H1 (cell line): ENCODE results near the gene BRME1. TPM values are rescaled to one million over a fixed set of nuclear protein-coding genes. Genes with fewer than 3 reads are reported as not detected.

Experiments
- CTCF ChIA-PET: fragments of 300-600 bp; sonication (Branson Sonifier 250); formaldehyde crosslinking; loops from one replicate; lab custom pipeline; 2021; ENCODE audit not compliant: partially characterized antibody; lab: Charles Lee
- POLR2A ChIA-PET: fragments of 300-600 bp; sonication (Branson Sonifier 250); formaldehyde crosslinking; loops from one replicate; lab custom pipeline; 2021; ENCODE audit warnings: inconsistent platforms; ENCODE audit not compliant: partially characterized antibody; lab: Charles Lee
- DNase-seq, 2 experiments: peaks; one replicate each; pipeline versions ENCODE4 v3.0.0 to v3.0.0-alpha.2; 2010 to 2022; ENCODE audit warnings: low spot score in 2 of 2, low read depth in 1 of 2, mixed read lengths in 1 of 2
- FAIRE-seq: peaks from 2 replicates; lab custom pipeline; 2011; peaks lifted over from hg19 to GRCh38; lab: Jason Lieb, UNC
- H2AFZ ChIP-seq: 2 replicates; pipeline ENCODE4 v1.8.1; 2012; ENCODE audit warnings: low read length, inconsistent platforms
- H2AK5ac ChIP-seq: 2 replicates; pipeline ENCODE4 v1.6.1; 2013; ENCODE audit warnings: low read depth, low read length
- H2BK120ac ChIP-seq: replicated peaks from 2 replicates; pipeline ENCODE3; 2013; ENCODE audit warnings: low read depth, low read length, inconsistent platforms
- H2BK12ac ChIP-seq: 2 replicates; pipeline ENCODE4 v1.6.1; 2013; ENCODE audit warnings: low read depth, low read length
- H2BK15ac ChIP-seq: 2 replicates; pipeline ENCODE4 v1.6.1; 2013; ENCODE audit warnings: low read length
- H2BK20ac ChIP-seq: 2 replicates; pipeline ENCODE4 v1.6.1; 2013; ENCODE audit warnings: low read length
- H2BK5ac ChIP-seq: 2 replicates; pipeline ENCODE4 v1.6.1; 2013; ENCODE audit warnings: low read depth, low read length
- H3K14ac ChIP-seq: 2 replicates; pipeline ENCODE4 v1.6.1; 2013; ENCODE audit warnings: inconsistent platforms; ENCODE audit not compliant: insufficient read length
- H3K18ac ChIP-seq: 2 replicates; pipeline ENCODE4 v1.6.1; 2013; ENCODE audit warnings: low read length; ENCODE audit errors: extremely low read depth
- H3K23ac ChIP-seq: 2 replicates; pipeline ENCODE4 v1.6.1; 2013; ENCODE audit warnings: inconsistent platforms; ENCODE audit not compliant: insufficient read length
- H3K23me2 ChIP-seq: 2 replicates; pipeline ENCODE4 v1.6.1; 2013; ENCODE audit warnings: low read depth, low read length
- H3K27ac ChIP-seq: 2 replicates; pipeline ENCODE4 v1.6.1; 2011; ENCODE audit warnings: low read depth, low read length, inconsistent platforms
- H3K27me3 ChIP-seq, 4 experiments: replicated peaks in 1 of 4; 1 replicate in 1 of 4; 2 replicates in 3 of 4; pipeline versions ENCODE4 v1.6.1 to v1.8.1; 2011 to 2013; ENCODE audit warnings: low read length in 3 of 4, mild to moderate bottlenecking in 3 of 4, inconsistent platforms in 2 of 4, mixed read lengths in 2 of 4, moderate library complexity in 1 of 4; ENCODE audit not compliant: control insufficient read depth in 3 of 4, insufficient read depth in 3 of 4; ENCODE audit errors: extremely low read depth in 1 of 4
- H3K36me3 ChIP-seq, 4 experiments: 2 replicates each; pipeline versions ENCODE4 v1.6.1 to v1.8.1; 2011 to 2013; ENCODE audit warnings: mild to moderate bottlenecking in 4 of 4, low read length in 3 of 4, moderate library complexity in 2 of 4, control low read depth in 1 of 4, inconsistent platforms in 1 of 4; ENCODE audit not compliant: insufficient read depth in 4 of 4, control insufficient read depth in 2 of 4
- H3K4ac ChIP-seq: replicated peaks from 2 replicates; pipeline ENCODE3; 2013; ENCODE audit warnings: low read length, low read depth, mixed read lengths, inconsistent platforms; ENCODE audit not compliant: insufficient read length
- H3K4me1 ChIP-seq, 4 experiments: replicated peaks in 1 of 4; 1 replicate in 1 of 4; 2 replicates in 3 of 4; pipeline versions ENCODE4 v1.6.1 to v1.8.1; 2011 to 2013; ENCODE audit warnings: low read length in 3 of 4, inconsistent platforms in 2 of 4, mixed read lengths in 1 of 4; ENCODE audit not compliant: insufficient read depth in 4 of 4, control insufficient read depth in 3 of 4
- H3K4me2 ChIP-seq, 2 experiments: 2 replicates each; pipeline versions ENCODE4 v1.6.1 to v1.8.1; 2011 to 2013; ENCODE audit warnings: low read depth in 2 of 2, low read length in 2 of 2, control low read depth in 1 of 2, inconsistent platforms in 1 of 2, mild to moderate bottlenecking in 1 of 2; ENCODE audit not compliant: insufficient read depth in 1 of 2
- H3K4me3 ChIP-seq, 4 experiments: fragments of 200-600, 300-600 bp in 1 of 4; sonication (generic), shearing (Covaris generic), sonication (Bioruptor Twin) in 1 of 4; 2 replicates each; pipeline versions ENCODE4 v1.5.1 to v1.8.1; 2011 to 2016; ENCODE audit warnings: low read length in 4 of 4, low read depth in 3 of 4, control low read depth in 2 of 4, inconsistent platforms in 2 of 4, mild to moderate bottlenecking in 2 of 4, mixed read lengths in 1 of 4, moderate library complexity in 1 of 4; ENCODE audit not compliant: insufficient read depth in 2 of 4; ENCODE audit errors: extremely low read depth in 1 of 4
- H3K56ac ChIP-seq: replicated peaks from 2 replicates; pipeline ENCODE3; 2013; ENCODE audit warnings: low read depth, mild to moderate bottlenecking, mixed read lengths, low read length, inconsistent platforms; ENCODE audit not compliant: insufficient read length
- H3K79me1 ChIP-seq: 2 replicates; pipeline ENCODE4 v1.6.1; 2013; ENCODE audit warnings: low read depth, low read length, control low read depth
- H3K79me2 ChIP-seq, 2 experiments: 2 replicates each; pipeline versions ENCODE4 v1.6.1 to v1.8.1; 2012 to 2013; ENCODE audit warnings: low read length in 2 of 2, mild to moderate bottlenecking in 2 of 2, inconsistent platforms in 1 of 2; ENCODE audit not compliant: insufficient read depth in 2 of 2, control insufficient read depth in 1 of 2
- H3K9ac ChIP-seq, 4 experiments: replicated peaks in 1 of 4; 1 replicate in 1 of 4; 2 replicates in 3 of 4; pipeline versions ENCODE4 v1.6.1 to v1.8.1; 2011 to 2013; ENCODE audit warnings: low read depth in 3 of 4, low read length in 3 of 4, control low read depth in 2 of 4, mild to moderate bottlenecking in 2 of 4, moderate library complexity in 2 of 4, inconsistent platforms in 1 of 4; ENCODE audit errors: extremely low read depth in 1 of 4
- H3K9me3 ChIP-seq, 2 experiments: 2 replicates each; pipeline versions ENCODE4 v1.6.1 to v1.8.1; 2012 to 2013; ENCODE audit warnings: mild to moderate bottlenecking in 2 of 2, moderate library complexity in 2 of 2, control low read depth in 1 of 2, inconsistent platforms in 1 of 2, low read depth in 1 of 2, low read length in 1 of 2, mixed read lengths in 1 of 2; ENCODE audit not compliant: insufficient read depth in 2 of 2
- H4K20me1 ChIP-seq, 2 experiments: replicated peaks in 1 of 2; 2 replicates each; pipeline versions ENCODE3 to v1.8.1; 2011 to 2013; ENCODE audit warnings: inconsistent platforms in 2 of 2, low read length in 2 of 2, mild to moderate bottlenecking in 1 of 2; ENCODE audit not compliant: insufficient read depth in 2 of 2, control insufficient read depth in 1 of 2
- H4K5ac ChIP-seq: 2 replicates; pipeline ENCODE4 v1.6.1; 2013; ENCODE audit warnings: low read length, low read depth, mixed read lengths, inconsistent platforms; ENCODE audit not compliant: insufficient read length
- H4K8ac ChIP-seq: 2 replicates; pipeline ENCODE4 v1.8.0; 2013; ENCODE audit warnings: mild to moderate bottlenecking, moderate library complexity, low read length, inconsistent platforms; ENCODE audit not compliant: insufficient read depth; ENCODE audit errors: extremely low read depth
- H4K91ac ChIP-seq: replicated peaks from 2 replicates; pipeline ENCODE3; 2013; ENCODE audit warnings: low read length, mixed read lengths, inconsistent platforms; ENCODE audit not compliant: insufficient read length
- CREB1 ChIP-seq: IDR thresholded peaks from 2 replicates; pipeline ENCODE4 v1.6.1; 2012; ENCODE audit warnings: inconsistent platforms
- EP300 ChIP-seq, 2 experiments: IDR thresholded peaks; 1 replicate in 1 of 2; 2 replicates in 1 of 2; pipeline ENCODE4 v1.6.1; 2011 to 2012; ENCODE audit warnings: low read depth in 2 of 2, low read length in 2 of 2, mild to moderate bottlenecking in 2 of 2, borderline replicate concordance in 1 of 2, inconsistent platforms in 1 of 2, moderate library complexity in 1 of 2
- GABPA ChIP-seq: IDR thresholded peaks from 2 replicates; pipeline ENCODE4 v1.6.1; 2011; ENCODE audit warnings: mild to moderate bottlenecking, low read length, moderate library complexity, borderline replicate concordance; ENCODE audit not compliant: insufficient read depth
- MAFK ChIP-seq: IDR thresholded peaks from 2 replicates; pipeline ENCODE4 v1.6.1; 2012; ENCODE audit warnings: low read depth, mild to moderate bottlenecking, improper control_type of control experiment, low read length
- RBBP5 ChIP-seq: IDR thresholded peaks from 2 replicates; pipeline ENCODE4 v1.7.1; 2012; ENCODE audit warnings: low read depth, mild to moderate bottlenecking, inconsistent platforms, low read length, moderate library complexity, borderline replicate concordance
- SIRT6 ChIP-seq: IDR thresholded peaks from one replicate; pipeline ENCODE4 v1.7.1; 2012; ENCODE audit warnings: low read length, inconsistent platforms
- SRF ChIP-seq: IDR thresholded peaks from 2 replicates; pipeline ENCODE4 v1.6.1; 2011; ENCODE audit warnings: mild to moderate bottlenecking, low read depth, low read length, moderate library complexity
- TAF7 ChIP-seq: optimal IDR thresholded peaks from 2 replicates; pipeline ENCODE3; 2011; ENCODE audit warnings: low read depth, mild to moderate bottlenecking, inconsistent platforms, low read length, moderate library complexity, borderline replicate concordance
- ZNF274 ChIP-seq: IDR thresholded peaks from 2 replicates; pipeline ENCODE4 v1.7.0; 2012; ENCODE audit warnings: low read length, borderline replicate concordance; ENCODE audit errors: extremely low read depth
- WGBS, 2 experiments: shearing (Covaris generic) in 1 of 2; methylation state at CpG; one replicate each; pipeline versions ENCODE4 v1.1.6 to v1.1.7; 2013 to 2015; ENCODE audit warnings: low lambda C conversion rate in 2 of 2, mixed read lengths in 2 of 2, inconsistent platforms in 1 of 2, low coverage in 1 of 2, missing lambda C conversion rate in 1 of 2; ENCODE audit not compliant: insufficient replicate concordance in 2 of 2, insufficient coverage in 1 of 2, insufficient read length in 1 of 2; ENCODE audit errors: extremely low coverage in 1 of 2, missing lambda C conversion rate in 1 of 2; 5-methylcytosine and 5-hydroxymethylcytosine counted together
- polyA plus RNA-seq, 7 experiments: library from polyadenylated mRNA; depleted of rRNA in 3 of 7; stranded (reverse) in 5 of 7; unstranded in 2 of 7; fragments of >200 nt in 5 of 7; fragments of 200-250 nt in 2 of 7; gene quantifications; 1 replicate in 5 of 7; 2 replicates in 1 of 7; 4 replicates in 1 of 7; pipeline versions ENCODE4 v1.2.1 to v1.2.3, GENCODE V29; 2011 to 2013; ENCODE audit warnings: missing spikeins in 2 of 7, mixed read lengths in 2 of 7
- total RNA-seq: library from RNA; stranded (reverse); fragmentation: NEBNext Ultra II Directional; extraction: Animal tissue kit (Norgen Biotek cat#: 25700); gene quantifications from 2 replicates; pipeline ENCODE4 v1.2.1, GENCODE V29; 2021

Gene BRME1
- total and polyA plus RNA-seq, 2 of the 8 experiments (the other 6 are each of a cell fraction or from before 2014, with no cell fraction given), result 4.6 to 4.7 TPM

GRCh38 chr19:13923194-13923987, 17.5 kb upstream of the BRME1 start:
- H2BK15ac ChIP-seq, result no peak overlapping the region
- H2AK5ac ChIP-seq, result no peak overlapping the region
- no peaks in the 10 kb centered on the region for H3K4me1 ChIP-seq
- H2BK120ac ChIP-seq, result no peak overlapping the region
- WGBS, 2 experiments, result 92% methylated on average over 27 of the region's 28 CpGs; no CpG with 5 or more reads in 1 of the 2 experiments
- no peak overlapping the region for H3K9ac ChIP-seq
- H3K56ac ChIP-seq, result no peak overlapping the region
- FAIRE-seq (no peak), DNase-seq (no peak)
- no peak overlapping the region for H2AFZ ChIP-seq
- no peaks in the 10 kb centered on the region for H3K27me3 ChIP-seq
- no peak overlapping the region for H3K14ac ChIP-seq
- no peak overlapping the region for H4K8ac ChIP-seq
- POLR2A ChIA-PET, result interaction anchor here (0.6 to 3.7 kb wide), 4 partner anchors 10 to 96 kb away, joined by 3 to 9 read pairs (median 4); partner anchors contain the start of gene PODNL1
- H3K27ac ChIP-seq, result no peak overlapping the region
- no peaks in the 10 kb centered on the region for H4K20me1 ChIP-seq
- no peak overlapping the region for H4K91ac ChIP-seq
- H2BK20ac ChIP-seq, result no peak overlapping the region
- H3K79me1 ChIP-seq, result no peaks in the 10 kb centered on the region
- H3K4me2 ChIP-seq, result no peak overlapping the region
- H3K9me3 ChIP-seq, result peaks cover 9 to 10% of the 10 kb centered on the region in 2 experiments
- no peaks in the 10 kb centered on the region for H3K23me2 ChIP-seq
- no peak overlapping the region for H3K23ac ChIP-seq
- no peak overlapping the region for H2BK12ac ChIP-seq
- no peak overlapping the region for H3K4ac ChIP-seq
- peaks cover 9 to 54% (median 41%) of the 10 kb centered on the region in 4 experiments for H3K36me3 ChIP-seq
- no peaks in the 10 kb centered on the region for H3K79me2 ChIP-seq
- H3K18ac ChIP-seq, result no peak overlapping the region
- no peak overlapping the region for H3K4me3 ChIP-seq
- CTCF ChIA-PET, result interaction anchor here (1.2 to 1.5 kb wide), 3 partner anchors 12 to 136 kb away, joined by 3 to 7 read pairs (median 4); no protein-coding TSS in a partner anchor
- no peak overlapping the region for H2BK5ac ChIP-seq
- no peak overlapping the region for H4K5ac ChIP-seq
- TF ChIP-seq RBBP5, result no peak
- no peak for TF ChIP-seq SRF
- no peak for TF ChIP-seq MAFK
- no peak for TF ChIP-seq TAF7
- TF ChIP-seq ZNF274, result no peak
- no peak for TF ChIP-seq GABPA
- no peak for TF ChIP-seq CREB1
- TF ChIP-seq EP300 (IDR thresholded peaks at IDR 0.05; ENCODE audit: borderline replicate concordance in 1 of 2, low read depth in 2 of 2, low read length in 2 of 2), result no peak
- no peak for TF ChIP-seq SIRT6
